Eye (tissue), 1 donor: ENCODE results near the gene CTDP1.
A peak's percentile ranks its signal among the peaks of the same experiment; 100 is the strongest.

Source experiments
- DNase-seq: peaks from one replicate; pipeline ENCODE4 v3.0.0-alpha.2; 2015

The CTDP1 gene

GRCh38 chr18:79645291-79645983, 34.2 kb upstream of the CTDP1 start:
- no peak for DNase-seq

- no peak for DNase-seq
Measured at GRCh38 chr18:79647307-79647706, 32.3 kb upstream of the CTDP1 start.

- DNase-seq, result no peak
Measured at GRCh38 chr18:79650959-79651358, 28.6 kb upstream of the CTDP1 start.

- peak; percentile 37 for DNase-seq
Measured at GRCh38 chr18:79657342-79657996, 22.1 kb upstream of the CTDP1 start.

- DNase-seq, result no peak
Measured at GRCh38 chr18:79658366-79658765, 21.2 kb upstream of the CTDP1 start.

- DNase-seq, result no peak
Measured at GRCh38 chr18:79659733-79660132, 19.9 kb upstream of the CTDP1 start.

- DNase-seq, result no peak
Measured at GRCh38 chr18:79662034-79662433, 17.6 kb upstream of the CTDP1 start.

GRCh38 chr18:79662439-79662838, 17.2 kb upstream of the CTDP1 start:
- no peak for DNase-seq

- DNase-seq, result no peak
Measured at GRCh38 chr18:79664525-79665125, 15.0 kb upstream of the CTDP1 start.

- no peak for DNase-seq
Measured at GRCh38 chr18:79668203-79668602, 11.4 kb upstream of the CTDP1 start.

GRCh38 chr18:79672490-79673276, 6.9 kb upstream of the CTDP1 start:
- DNase-seq, result no peak

GRCh38 chr18:79677221-79677620, 2.4 kb upstream of the CTDP1 start:
- DNase-seq, result no peak

- DNase-seq, result no peak
Measured at GRCh38 chr18:79677840-79678239, 1.8 kb upstream of the CTDP1 start.

GRCh38 chr18:79678665-79679551, 695 bp upstream of the CTDP1 start:
- DNase-seq, result peak; percentile 99

- DNase-seq, result peak; percentile 59
Measured at GRCh38 chr18:79680100-79680879, 687 bp downstream of the CTDP1 start.

- no peak for DNase-seq
Measured at GRCh38 chr18:79680891-79681339, 1.3 kb downstream of the CTDP1 start.

GRCh38 chr18:79681484-79682387, 2.1 kb downstream of the CTDP1 start:
- DNase-seq, result no peak

- no peak for DNase-seq
Measured at GRCh38 chr18:79682481-79682880, 2.9 kb downstream of the CTDP1 start.

GRCh38 chr18:79682894-79683625, 3.5 kb downstream of the CTDP1 start:
- DNase-seq, result no peak
